Liver (tissue), 9 donors: ENCODE data around the gene FAM227B. TPM values are rescaled to one million over a fixed set of nuclear protein-coding genes. Genes with fewer than 3 reads are reported as not detected.

Experiments used
- DNase-seq: peaks from one replicate; pipeline ENCODE4 v3.0.0-alpha.2; 2017; ENCODE audit warnings: low spot score
- H3K27ac ChIP-seq, 2 donors: one replicate each; pipeline ENCODE4 v1.7.0; 2013; ENCODE audit warnings: inconsistent platforms in 2 of 2, low read length in 2 of 2, control low read depth in 1 of 2, low read depth in 1 of 2, mild to moderate bottlenecking in 1 of 2
- H3K27me3 ChIP-seq, 4 donors: one replicate each; pipeline versions ENCODE4 v1.6.1 to v1.7.0; 2013; ENCODE audit warnings: low read length in 3 of 4, inconsistent platforms in 1 of 4, mild to moderate bottlenecking in 1 of 4, moderate library complexity in 1 of 4; ENCODE audit not compliant: control insufficient read depth in 4 of 4, insufficient read depth in 4 of 4
- H3K36me3 ChIP-seq, 4 donors: one replicate each; pipeline versions ENCODE4 v1.6.1 to v1.7.0; 2013; ENCODE audit warnings: low read length in 3 of 4, mild to moderate bottlenecking in 3 of 4, low read depth in 1 of 4, moderate library complexity in 1 of 4; ENCODE audit not compliant: control insufficient read depth in 4 of 4, insufficient read depth in 3 of 4
- H3K4me1 ChIP-seq, 4 donors: one replicate each; pipeline versions ENCODE4 v1.6.1 to v1.7.0; 2013; ENCODE audit warnings: low read length in 3 of 4, mild to moderate bottlenecking in 3 of 4, moderate library complexity in 1 of 4; ENCODE audit not compliant: control insufficient read depth in 4 of 4, insufficient read depth in 4 of 4
- H3K4me3 ChIP-seq, 3 donors: one replicate each; pipeline versions ENCODE4 v1.6.1 to v1.7.0; 2013; ENCODE audit warnings: low read length in 3 of 3, control low read depth in 1 of 3, low read depth in 1 of 3, mild to moderate bottlenecking in 1 of 3
- H3K9ac ChIP-seq, 2 donors: one replicate each; pipeline ENCODE4 v1.7.0; 2013; ENCODE audit warnings: low read length in 2 of 2, mild to moderate bottlenecking in 2 of 2, moderate library complexity in 2 of 2, control low read depth in 1 of 2, low read depth in 1 of 2
- H3K9me3 ChIP-seq, 4 donors: one replicate each; pipeline versions ENCODE4 v1.6.1 to v1.7.0; 2013; ENCODE audit warnings: low read length in 3 of 4; ENCODE audit not compliant: control insufficient read depth in 4 of 4
- EGR1 ChIP-seq, 2 donors: IDR thresholded peaks; 2 replicates each; pipeline ENCODE4 v1.6.1; 2016 to 2018; ENCODE audit warnings: antibody characterized with exemption in 2 of 2, low read depth in 2 of 2
- FOXA1 ChIP-seq: IDR thresholded peaks from 2 replicates; pipeline ENCODE4 v1.6.1; 2016; ENCODE audit warnings: antibody characterized with exemption
- FOXA2 ChIP-seq: IDR thresholded peaks from 2 replicates; pipeline ENCODE4 v1.6.1; 2016; ENCODE audit warnings: antibody characterized with exemption
- GABPA ChIP-seq, 2 donors: IDR thresholded peaks in 1 of 2; conservative IDR thresholded peaks in 1 of 2; 2 replicates each; pipeline ENCODE4 v1.6.1; 2016; ENCODE audit warnings: antibody characterized with exemption in 2 of 2, mild to moderate bottlenecking in 1 of 2, moderate library complexity in 1 of 2
- HNF4A ChIP-seq, 2 donors: conservative IDR thresholded peaks; 2 replicates each; pipeline ENCODE4 v1.6.1; 2016; ENCODE audit warnings: antibody characterized with exemption in 2 of 2, mild to moderate bottlenecking in 2 of 2
- HNF4G ChIP-seq: IDR thresholded peaks from 2 replicates; pipeline ENCODE4 v1.6.1; 2016; ENCODE audit warnings: antibody characterized with exemption
- JUND ChIP-seq, 2 donors: IDR thresholded peaks; 2 replicates each; pipeline ENCODE4 v1.6.1; 2016; ENCODE audit warnings: antibody characterized with exemption in 2 of 2
- NR2F2 ChIP-seq: IDR thresholded peaks from 2 replicates; pipeline ENCODE4 v1.6.1; 2016; ENCODE audit warnings: antibody characterized with exemption
- RAD21 ChIP-seq, 2 donors: IDR thresholded peaks; 2 replicates each; pipeline ENCODE4 v1.6.1; 2016; ENCODE audit warnings: antibody characterized with exemption in 2 of 2, mild to moderate bottlenecking in 2 of 2
- RXRA ChIP-seq, 2 donors: IDR thresholded peaks; 2 replicates each; pipeline ENCODE4 v1.6.1; 2017 to 2018; ENCODE audit warnings: antibody characterized with exemption in 2 of 2, mild to moderate bottlenecking in 1 of 2
- SP1 ChIP-seq: IDR thresholded peaks from 2 replicates; pipeline ENCODE4 v1.6.1; 2018; ENCODE audit warnings: antibody characterized with exemption, mild to moderate bottlenecking
- TAF1 ChIP-seq: conservative IDR thresholded peaks from 2 replicates; pipeline ENCODE4 v1.6.1; 2016; ENCODE audit warnings: antibody characterized with exemption, mild to moderate bottlenecking
- YY1 ChIP-seq: IDR thresholded peaks from 2 replicates; pipeline ENCODE4 v1.6.1; 2016; ENCODE audit warnings: antibody characterized with exemption, mild to moderate bottlenecking
- WGBS: extraction: QIAGEN DNeasy Blood & Tissue Kit; methylation state at CpG from one replicate; pipeline ENCODE4 v1.1.7; 2013; 5-methylcytosine and 5-hydroxymethylcytosine counted together
- polyA plus RNA-seq, 2 donors: library from polyadenylated mRNA; stranded (reverse) in 1 of 2; unstranded in 1 of 2; fragments of 200-250 nt in 1 of 2; fragments of >200 nt in 1 of 2; fragmentation: Nextera tagmentation in 1 of 2; extraction: Ambion mirVana in 1 of 2; gene quantifications; one replicate each; pipeline versions ENCODE4 v1.2.1 to v1.2.3, GENCODE V29; 2013 to 2015
- total RNA-seq, 2 donors: library from RNA; depleted of rRNA; stranded (reverse); fragments of >200 nt; gene quantifications; one replicate each; pipeline ENCODE4 v1.2.3, GENCODE V29; 2014
- TF ChIP-seq, protein P1 (sequence below): IDR thresholded peaks from 2 replicates; pipeline ENCODE4 v1.6.1; 2016; ENCODE audit warnings: antibody characterized with exemption
- TF ChIP-seq, protein P2 (sequence below): IDR thresholded peaks from 2 replicates; pipeline ENCODE4 v1.6.1; 2016; ENCODE audit warnings: antibody characterized with exemption
- TF ChIP-seq, protein P3 (sequence below): IDR thresholded peaks from 2 replicates; pipeline ENCODE4 v1.6.1; 2016; ENCODE audit warnings: antibody characterized with exemption
- TF ChIP-seq, protein P4 (sequence below): fragments of 150-350 bp; IDR thresholded peaks from 2 replicates; pipeline ENCODE4 v1.5.1; 2017; ENCODE audit warnings: improper control_type of control experiment, low read depth, low read length; ENCODE audit not compliant: missing input control
- TF ChIP-seq, protein P5 (sequence below): IDR thresholded peaks from 2 replicates; pipeline ENCODE4 v1.6.1; 2016; ENCODE audit warnings: antibody characterized with exemption, mild to moderate bottlenecking
- donor health status: healthy.
- donor health status: healthy.
- donor health status: healthy.
- donor health status: healthy.
- donor health status: healthy.

The FAM227B gene, protein sequence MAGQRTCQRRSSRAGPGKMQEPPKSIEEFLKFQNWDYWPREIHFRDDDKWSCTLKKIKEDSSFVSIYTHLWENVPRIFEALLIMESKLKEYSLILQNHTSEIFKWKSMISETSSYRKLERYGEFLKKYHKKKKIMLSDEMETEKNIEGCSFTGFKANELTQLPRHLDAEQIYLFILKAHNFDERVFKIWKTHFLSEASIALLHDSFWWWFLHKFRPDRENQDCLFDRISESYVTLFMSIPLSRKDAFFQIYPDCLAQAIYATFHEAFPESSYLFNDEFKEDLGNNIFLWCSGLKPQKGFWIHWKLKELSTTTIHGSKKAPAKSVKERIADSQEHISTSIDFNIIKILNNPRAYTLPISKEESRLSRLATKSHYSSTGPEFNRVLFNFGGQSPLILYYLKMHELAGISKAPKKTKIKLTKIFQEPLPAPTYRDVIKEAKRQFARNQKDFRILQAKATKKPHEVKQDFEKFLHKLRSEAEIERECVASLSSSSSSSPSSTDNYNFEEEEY
- total RNA-seq (1 to 10 TPM; 3.1 to 5.1 TPM), polyA plus RNA-seq (1 to 10 TPM; 1.3 to 4.5 TPM)

DNA sequence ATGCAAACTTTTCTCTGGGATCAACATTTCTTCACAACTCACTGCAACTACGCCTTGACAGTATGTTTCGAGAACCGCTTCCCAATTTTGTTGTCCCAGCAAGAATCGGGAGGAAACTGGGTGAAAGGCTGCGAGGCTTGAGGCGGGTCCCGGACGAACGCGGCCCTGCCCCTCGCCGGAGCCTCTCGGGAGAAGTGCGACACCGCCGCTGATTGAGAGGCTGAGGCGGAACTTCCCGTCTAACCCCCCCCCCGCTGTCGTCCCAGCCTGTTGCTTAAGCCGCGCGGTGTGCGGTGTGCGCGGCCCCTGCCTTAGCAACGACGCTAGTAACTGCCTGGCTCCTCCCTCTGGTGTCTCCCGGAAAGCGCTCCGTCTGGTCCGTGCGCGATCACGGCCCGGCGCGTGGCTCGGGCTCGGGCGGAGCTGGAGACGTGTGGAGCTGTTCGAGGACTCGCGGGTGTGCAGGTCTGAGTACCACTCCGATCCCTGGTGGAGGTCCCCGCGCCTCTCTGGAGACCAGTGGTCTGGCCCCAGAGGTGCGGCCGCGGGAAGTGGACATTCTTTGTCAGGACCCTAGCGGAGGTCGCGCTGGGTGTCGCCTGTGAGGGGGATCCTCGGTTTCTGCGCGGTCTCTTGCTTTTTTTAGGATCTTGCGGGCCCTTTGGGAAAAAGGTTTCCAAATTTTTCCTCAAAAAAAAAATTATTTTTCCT lies at the start of gene FAM227B, which contains the start of gene DTWD1:
Gene FAM227B, minus strand, starts transcription at position 161 of the 711 bp plus-strand sequence. CDS start 5,647 bp downstream, outside the sequence.
Gene DTWD1, plus strand, starts transcription at position 391 of the 711 bp plus-strand sequence. CDS start 4,120 bp downstream, outside the sequence.
- Histone ChIP-seq H3K4me1 (peaks cover 2 to 15% (median 5%) of the 10 kb centered on the region in 4 donors), H3K4me3 (peak within 1 kb of the TSS; percentile 79 to 93 (median 85)), H3K27me3 (no peaks in the 10 kb centered on the region), H3K36me3 (peaks cover 2 to 8% (median 4%) of the 10 kb centered on the region in 4 donors), H3K27ac (peak within 1 kb of the TSS; percentile 94 to 97), H3K9me3 (peaks cover 0 to 6% (median 0%) of the 10 kb centered on the region in 4 donors), H3K9ac (peak within 1 kb of the TSS; percentile 89 to 96)
- DNase-seq, result peak; percentile 94
- WGBS, result under 1% methylated on average over 59 of the region's 59 CpGs
- TF ChIP-seq SP1 (peak; percentile 96), HNF4A (conservative IDR thresholded peaks at IDR 0.05) (no peak), NR2F2 (peak; percentile 51), JUND (IDR thresholded peaks at IDR 0.05) (no peak), FOXA2 (no peak), HNF4G (no peak), RXRA (IDR thresholded peaks at IDR 0.05) (peak; percentile 83 to 90), FOXA1 (peak; percentile 30), GABPA (IDR thresholded peaks at IDR 0.05 in 1 of 2, conservative IDR thresholded peaks at IDR 0.05 in 1 of 2) (peak; percentile 65 to 91), RAD21 (IDR thresholded peaks at IDR 0.05) (peak; percentile 47 to 63), TAF1 (peak; percentile 93), YY1 (peak; percentile 79), EGR1 (IDR thresholded peaks at IDR 0.05; ENCODE audit: low read depth in 2 of 2) (peak in 1 of 2 donors; percentile 70)
- TF ChIP-seq, protein P1, sequence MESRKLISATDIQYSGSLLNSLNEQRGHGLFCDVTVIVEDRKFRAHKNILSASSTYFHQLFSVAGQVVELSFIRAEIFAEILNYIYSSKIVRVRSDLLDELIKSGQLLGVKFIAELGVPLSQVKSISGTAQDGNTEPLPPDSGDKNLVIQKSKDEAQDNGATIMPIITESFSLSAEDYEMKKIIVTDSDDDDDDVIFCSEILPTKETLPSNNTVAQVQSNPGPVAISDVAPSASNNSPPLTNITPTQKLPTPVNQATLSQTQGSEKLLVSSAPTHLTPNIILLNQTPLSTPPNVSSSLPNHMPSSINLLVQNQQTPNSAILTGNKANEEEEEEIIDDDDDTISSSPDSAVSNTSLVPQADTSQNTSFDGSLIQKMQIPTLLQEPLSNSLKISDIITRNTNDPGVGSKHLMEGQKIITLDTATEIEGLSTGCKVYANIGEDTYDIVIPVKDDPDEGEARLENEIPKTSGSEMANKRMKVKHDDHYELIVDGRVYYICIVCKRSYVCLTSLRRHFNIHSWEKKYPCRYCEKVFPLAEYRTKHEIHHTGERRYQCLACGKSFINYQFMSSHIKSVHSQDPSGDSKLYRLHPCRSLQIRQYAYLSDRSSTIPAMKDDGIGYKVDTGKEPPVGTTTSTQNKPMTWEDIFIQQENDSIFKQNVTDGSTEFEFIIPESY, result peak; percentile 96
- TF ChIP-seq, protein P2, sequence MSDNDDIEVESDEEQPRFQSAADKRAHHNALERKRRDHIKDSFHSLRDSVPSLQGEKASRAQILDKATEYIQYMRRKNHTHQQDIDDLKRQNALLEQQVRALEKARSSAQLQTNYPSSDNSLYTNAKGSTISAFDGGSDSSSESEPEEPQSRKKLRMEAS, result peak; percentile 87
- TF ChIP-seq, protein P3, sequence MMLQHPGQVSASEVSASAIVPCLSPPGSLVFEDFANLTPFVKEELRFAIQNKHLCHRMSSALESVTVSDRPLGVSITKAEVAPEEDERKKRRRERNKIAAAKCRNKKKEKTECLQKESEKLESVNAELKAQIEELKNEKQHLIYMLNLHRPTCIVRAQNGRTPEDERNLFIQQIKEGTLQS, result no peak
- TF ChIP-seq, protein P4, sequence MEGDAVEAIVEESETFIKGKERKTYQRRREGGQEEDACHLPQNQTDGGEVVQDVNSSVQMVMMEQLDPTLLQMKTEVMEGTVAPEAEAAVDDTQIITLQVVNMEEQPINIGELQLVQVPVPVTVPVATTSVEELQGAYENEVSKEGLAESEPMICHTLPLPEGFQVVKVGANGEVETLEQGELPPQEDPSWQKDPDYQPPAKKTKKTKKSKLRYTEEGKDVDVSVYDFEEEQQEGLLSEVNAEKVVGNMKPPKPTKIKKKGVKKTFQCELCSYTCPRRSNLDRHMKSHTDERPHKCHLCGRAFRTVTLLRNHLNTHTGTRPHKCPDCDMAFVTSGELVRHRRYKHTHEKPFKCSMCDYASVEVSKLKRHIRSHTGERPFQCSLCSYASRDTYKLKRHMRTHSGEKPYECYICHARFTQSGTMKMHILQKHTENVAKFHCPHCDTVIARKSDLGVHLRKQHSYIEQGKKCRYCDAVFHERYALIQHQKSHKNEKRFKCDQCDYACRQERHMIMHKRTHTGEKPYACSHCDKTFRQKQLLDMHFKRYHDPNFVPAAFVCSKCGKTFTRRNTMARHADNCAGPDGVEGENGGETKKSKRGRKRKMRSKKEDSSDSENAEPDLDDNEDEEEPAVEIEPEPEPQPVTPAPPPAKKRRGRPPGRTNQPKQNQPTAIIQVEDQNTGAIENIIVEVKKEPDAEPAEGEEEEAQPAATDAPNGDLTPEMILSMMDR, result no peak
- TF ChIP-seq, protein P5, sequence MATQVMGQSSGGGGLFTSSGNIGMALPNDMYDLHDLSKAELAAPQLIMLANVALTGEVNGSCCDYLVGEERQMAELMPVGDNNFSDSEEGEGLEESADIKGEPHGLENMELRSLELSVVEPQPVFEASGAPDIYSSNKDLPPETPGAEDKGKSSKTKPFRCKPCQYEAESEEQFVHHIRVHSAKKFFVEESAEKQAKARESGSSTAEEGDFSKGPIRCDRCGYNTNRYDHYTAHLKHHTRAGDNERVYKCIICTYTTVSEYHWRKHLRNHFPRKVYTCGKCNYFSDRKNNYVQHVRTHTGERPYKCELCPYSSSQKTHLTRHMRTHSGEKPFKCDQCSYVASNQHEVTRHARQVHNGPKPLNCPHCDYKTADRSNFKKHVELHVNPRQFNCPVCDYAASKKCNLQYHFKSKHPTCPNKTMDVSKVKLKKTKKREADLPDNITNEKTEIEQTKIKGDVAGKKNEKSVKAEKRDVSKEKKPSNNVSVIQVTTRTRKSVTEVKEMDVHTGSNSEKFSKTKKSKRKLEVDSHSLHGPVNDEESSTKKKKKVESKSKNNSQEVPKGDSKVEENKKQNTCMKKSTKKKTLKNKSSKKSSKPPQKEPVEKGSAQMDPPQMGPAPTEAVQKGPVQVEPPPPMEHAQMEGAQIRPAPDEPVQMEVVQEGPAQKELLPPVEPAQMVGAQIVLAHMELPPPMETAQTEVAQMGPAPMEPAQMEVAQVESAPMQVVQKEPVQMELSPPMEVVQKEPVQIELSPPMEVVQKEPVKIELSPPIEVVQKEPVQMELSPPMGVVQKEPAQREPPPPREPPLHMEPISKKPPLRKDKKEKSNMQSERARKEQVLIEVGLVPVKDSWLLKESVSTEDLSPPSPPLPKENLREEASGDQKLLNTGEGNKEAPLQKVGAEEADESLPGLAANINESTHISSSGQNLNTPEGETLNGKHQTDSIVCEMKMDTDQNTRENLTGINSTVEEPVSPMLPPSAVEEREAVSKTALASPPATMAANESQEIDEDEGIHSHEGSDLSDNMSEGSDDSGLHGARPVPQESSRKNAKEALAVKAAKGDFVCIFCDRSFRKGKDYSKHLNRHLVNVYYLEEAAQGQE, result peak; percentile 80
